SW480 (cell line): ENCODE results near the gene TACR2.

Experiments used
- DNase-seq: peaks from one replicate; pipeline ENCODE4 v3.0.0-alpha.2; 2016; ENCODE audit warnings: low spot score

The TACR2 gene

DNA sequence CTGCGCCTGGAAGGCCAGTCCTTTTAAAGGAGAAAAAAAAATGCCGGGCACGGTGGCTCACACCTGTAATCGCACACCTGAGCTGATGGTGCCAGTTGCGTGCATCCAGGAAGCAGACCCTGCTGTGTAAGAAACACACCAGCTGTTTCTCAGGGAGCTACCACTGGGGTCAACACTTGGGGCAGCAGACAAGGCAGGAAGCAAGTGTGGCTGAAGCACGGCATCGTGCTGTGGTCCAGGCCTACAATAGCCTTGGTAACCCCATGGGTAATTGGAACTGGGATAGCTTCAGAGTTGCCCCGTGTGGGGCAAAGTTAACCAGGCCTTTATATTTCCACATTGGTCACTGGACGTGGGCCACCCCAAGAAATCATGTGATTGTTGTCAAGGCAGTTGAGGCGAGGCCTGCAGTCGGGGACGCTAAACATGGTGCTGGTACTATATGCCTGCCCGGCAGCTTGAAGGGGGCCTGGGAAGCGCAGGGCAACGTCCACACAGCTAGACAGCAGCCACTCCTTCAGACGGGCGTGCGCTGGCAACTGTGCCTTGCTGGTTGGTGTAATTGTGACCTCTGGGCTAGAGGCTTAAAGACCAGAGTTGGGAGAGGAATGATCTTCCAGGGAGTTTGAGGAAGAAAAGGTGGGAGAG lies 2.5 kb upstream of the TACR2 start:
- no peak for DNase-seq

DNA sequence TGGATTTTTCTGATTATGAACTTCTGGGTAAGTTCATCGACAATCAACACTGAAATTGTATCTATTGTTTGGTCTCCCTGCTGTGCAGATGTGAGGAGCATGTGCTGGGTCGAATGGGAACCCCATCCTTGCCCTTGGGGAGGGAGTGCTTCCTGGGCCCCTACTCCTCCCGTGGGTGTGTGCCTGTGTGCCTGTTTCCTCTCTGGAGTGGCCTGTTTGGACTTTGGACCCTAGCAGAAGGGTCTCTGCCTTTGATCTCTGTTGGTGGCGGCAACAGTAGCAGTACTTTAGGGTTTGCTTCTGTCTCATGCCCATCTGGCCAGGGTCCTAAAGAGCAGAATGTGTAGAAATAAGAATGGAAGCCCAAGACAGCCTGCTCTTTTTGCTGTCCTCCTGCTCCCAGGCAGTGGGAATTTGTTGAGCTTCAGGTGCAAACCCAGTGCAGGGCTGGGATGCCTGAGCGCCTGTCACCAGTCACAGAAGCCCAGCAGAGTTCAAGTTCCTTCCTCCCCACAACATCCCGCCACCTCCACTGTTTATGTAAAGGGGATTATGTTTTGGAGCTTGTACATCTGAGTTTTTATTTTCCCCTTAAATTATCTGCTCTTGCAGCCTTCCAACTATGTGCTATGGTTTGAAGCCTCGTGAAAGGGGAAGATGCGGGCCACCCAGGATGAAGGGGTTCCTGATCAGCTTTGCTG lies 1.5 kb upstream of the TACR2 start:
- peak; percentile 89 for DNase-seq

DNA sequence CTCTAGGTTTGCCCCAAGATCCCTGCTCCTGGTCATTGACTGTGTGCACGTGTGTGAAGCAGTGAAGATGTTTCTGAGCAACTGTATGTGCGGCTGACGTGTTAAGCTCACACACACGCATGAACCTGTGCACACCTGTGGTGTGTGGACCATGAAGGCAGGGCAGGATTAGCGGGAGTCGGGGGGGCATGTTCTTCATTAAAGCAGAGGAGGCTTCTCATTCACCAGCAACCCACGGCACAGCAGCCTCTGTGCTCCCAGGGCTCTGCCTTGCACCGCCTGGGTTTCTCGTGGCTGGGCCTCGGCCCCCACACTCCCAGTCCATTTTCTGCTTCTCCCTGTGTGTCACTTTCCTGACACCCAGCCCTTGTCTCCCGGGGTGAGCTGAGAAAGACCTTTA lies 824 bp upstream of the TACR2 start:
- DNase-seq = peak; percentile 5

DNA sequence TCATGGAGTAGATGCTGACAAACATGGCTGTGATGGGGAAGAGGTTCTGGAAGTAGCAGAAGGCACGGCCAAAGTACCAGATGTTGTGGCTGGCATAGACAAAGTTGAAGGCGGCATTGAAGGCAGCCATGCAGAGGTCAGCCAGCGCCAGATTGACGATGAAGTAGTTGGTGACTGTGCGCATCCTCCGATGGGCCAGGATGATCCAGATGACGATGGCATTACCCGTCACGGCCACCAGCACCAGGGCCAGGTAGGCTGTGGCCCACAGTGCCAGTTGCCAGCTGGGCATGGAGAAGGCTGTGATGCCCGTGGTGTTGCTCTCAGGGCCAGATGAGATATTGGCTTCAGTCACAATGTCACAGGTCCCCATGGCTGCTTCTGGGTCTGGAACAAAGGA lies 767 bp downstream of the TACR2 start:
- DNase-seq = no peak

DNA sequence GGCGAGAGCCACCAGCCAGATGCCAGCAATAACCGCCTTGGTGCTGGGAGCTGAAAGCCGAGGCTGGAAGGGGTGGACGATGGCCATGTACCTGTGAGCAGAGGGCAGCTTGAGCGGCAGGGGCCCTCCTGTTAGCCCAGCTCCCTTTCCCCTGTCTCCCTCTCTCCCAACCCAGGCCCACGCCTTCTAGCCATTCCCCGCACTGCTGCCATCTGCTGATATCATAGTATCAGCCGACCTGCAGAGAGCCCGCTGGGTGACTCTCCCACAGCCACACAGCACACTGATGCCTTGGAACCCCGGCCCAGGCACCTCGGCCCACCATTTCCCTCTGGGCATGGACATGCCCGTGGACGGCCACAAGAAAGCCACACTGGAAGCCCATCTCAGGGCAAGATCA lies 1.7 kb downstream of the TACR2 start:
- DNase-seq = no peak

DNA sequence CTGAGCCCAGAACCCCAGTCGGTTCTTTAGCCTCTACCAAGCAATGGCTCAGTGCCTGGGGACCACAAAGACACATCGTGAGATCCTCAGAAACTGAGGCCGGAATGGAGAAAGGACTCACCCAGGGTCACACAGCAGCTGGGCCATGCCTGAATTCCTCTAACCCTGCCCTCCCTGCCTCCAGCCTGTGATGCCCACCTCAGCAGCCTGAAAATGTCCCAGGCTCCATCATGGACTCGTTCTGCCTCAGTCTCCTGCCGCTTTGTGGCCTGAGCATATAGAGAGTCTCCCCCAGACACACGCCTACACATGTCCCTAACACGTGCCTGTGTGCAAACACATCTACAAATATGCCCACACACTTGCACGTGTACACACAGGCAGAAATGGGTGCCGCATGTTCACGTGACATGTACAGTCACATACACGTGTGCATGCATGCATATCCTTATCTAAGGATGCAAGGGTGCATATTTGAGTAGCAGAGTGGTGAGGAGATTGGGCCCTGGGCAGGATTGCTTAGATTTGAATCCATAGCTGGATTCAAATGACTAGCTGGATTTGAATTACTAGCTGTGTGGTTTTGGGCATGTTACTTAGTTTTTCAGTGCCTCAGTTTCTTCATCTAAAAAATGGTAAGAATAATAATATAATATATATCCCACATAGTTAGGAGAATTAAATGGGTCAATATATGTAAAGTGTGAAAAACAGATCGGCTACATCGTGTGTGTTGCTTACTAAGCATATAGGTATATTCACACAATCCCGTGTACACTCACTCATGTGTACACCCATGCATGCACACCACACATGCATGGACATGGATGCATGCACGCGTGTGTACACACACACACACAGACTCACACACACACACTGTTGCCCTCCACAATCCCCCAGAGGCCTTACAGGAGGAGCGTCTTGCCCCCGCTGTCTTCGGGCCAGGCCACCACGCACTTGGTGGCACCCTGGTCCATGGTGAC lies 2.4 kb downstream of the TACR2 start:
- DNase-seq = no peak

DNA sequence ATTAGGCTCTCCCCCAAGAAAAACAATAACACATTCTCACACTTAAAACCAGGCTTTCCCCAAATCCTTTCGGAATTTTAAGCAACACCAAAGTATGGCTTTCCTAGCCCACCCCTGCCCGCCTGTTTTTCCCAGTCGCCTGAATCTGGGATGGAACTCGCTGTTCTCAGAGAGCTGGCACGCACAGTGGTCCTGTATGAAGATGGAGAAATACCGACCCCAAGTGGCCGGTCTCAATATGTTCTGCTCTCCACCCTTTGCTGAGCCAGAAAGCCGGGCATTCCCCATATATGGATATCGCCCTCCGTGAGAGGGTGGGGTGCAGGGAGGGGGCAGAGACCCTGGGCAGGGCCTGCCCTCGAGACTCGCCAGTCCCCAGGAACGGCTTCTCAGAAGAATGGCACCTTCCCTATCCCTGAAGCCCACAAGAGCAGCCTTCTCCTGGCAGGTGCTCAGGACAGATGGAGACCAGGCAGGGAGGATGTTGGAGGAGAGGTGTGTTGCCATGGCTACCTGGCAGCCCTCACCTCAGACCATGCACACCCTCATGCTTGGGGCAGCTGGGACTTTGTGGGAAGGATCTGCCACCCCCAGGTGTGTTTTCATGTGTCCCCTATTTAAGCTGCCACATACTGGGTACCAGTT lies 3.4 kb downstream of the TACR2 start:
- DNase-seq = peak; percentile 17

DNA sequence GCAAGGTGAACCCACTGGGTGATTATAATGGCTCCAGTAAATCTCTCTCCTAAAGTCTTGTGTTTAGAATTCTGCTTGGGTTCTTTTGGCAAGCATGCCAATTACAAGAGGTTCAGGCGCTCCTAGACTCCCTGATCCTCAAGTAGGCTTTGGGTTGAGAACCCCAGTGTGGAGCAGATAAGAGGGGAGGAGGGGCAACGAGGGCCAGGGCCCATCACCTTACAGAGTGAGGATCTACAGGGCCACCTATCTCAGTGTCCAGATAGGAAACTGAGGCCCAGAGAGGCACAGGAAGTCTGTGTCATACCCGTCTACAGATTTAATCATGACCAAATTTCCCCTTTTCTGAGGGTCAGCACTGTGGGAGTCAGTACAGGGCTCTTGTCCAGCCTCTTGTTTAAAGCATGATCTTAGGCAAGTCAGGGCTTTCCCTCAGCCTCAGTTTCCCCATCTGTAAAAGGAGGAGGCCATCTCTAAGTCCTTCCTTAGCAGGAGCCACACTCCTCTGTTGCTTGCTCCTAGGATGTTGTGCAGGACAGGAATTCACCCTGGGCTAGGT lies 4.4 kb downstream of the TACR2 start:
- no peak for DNase-seq

DNA sequence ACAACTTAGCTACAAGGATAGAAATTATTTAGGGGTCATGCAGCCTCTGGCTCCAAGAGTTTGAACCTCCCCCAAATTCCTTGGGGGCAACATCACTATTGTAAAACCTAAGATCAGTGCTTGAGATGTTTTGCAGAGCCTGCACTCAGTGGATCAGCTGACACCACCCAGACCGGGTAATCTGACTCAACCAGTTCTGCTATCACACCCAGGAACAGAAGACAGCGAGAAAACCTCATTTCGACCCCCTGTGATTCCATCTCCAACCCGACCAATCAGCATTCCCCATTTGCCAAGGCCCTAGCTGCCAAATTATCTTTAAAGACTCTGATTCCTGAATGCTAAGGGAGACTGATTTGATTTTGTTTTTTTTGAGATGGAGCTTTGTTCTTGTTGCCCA lies 5.2 kb downstream of the TACR2 start:
- no peak for DNase-seq

DNA sequence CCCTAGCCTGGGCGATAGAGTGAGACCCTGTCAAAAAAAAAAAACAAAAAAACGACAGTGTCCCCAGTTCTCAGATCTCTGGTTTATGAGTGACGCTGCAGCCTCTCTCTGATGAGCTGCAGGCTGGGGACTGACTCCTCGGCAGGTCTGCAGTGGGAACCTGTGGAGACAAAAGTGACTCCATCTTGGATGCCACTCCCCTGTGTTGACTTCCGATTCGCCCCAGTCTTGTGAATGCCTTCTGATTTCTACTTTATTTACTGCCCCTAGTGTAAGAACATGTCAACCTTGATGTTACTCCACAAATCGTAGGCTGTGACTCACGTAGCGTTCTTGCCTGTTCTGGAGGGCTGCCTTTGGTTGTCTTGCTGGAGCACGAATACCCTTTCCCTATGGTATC lies 6.2 kb downstream of the TACR2 start:
- no peak for DNase-seq

DNA sequence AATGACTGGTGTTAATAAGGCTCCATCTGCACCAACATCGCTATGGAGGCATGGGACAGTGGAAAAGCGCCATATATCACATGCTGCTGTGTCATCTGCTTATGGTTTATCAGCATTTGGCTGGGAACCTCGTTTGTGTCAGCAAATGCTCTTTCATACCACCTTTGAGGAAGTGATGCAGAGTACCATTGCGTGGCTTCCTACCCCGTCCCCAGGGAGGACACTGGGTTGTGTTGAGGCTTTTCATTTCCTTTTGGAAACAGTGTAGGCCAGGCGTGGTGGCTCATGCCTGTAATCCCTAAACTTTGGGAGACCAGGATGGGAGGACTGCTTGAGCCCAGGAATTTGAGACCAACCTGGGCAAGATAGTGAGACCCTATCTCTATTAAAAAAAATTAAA lies 6.8 kb downstream of the TACR2 start:
- DNase-seq = no peak

DNA sequence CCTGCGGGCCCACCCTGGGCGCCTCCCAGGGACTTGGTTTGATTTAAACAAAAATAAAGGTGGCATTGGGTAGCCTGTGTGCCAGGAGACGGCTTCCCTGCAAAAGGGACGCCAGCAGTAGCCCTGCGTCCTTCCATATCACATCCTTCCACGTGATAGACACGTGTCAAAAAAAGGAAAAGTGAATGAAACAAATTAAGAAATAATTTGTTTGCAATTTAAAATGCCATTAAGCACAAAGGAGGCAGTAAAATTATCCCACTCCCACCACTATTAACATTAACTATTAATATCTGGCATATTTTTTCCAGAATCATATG lies 7.6 kb downstream of the TACR2 start:
- DNase-seq = no peak

DNA sequence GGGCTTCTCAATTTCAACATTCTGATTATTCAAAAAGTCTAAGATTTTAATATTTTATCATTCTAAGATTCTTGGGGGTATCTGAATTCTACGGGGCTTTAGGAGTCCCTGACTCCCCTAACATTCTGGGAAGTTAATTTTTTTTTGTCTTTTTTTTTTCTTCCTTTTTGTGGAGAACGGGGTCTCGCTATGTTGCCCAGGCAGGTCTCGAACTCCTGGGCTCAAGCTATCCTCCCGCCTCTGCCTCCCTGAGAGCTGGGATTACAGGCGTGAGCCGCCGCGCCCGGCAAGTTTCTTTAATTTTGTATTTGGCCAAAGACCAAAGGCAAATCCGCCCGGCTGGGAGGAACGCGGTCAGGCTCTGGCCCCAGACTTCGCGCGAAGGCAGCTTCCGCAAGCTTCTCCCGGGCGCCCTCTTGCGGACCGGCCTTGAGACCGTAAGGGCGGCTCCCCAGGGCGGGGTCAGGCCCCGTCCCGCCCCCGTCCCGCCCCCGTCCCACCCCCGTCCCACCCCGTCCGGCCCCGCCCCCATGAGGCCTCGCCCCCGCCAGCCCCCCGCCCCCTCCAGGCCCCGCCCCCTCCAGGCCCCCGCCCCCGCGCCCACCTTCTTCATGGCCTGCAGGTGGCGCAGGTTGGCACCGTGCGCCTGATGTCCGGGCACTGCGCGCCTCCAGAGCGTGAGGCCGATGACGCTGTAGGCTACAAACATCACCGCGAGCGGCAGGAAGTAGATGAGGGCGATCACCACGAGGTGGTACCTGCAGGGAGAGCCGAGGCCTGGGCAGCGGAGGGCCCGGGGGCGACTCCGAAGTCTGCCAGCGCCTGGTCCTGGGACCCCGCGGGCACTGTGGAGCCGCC lies 8.2 kb downstream of the TACR2 start:
- peak; percentile 93 for DNase-seq

DNA sequence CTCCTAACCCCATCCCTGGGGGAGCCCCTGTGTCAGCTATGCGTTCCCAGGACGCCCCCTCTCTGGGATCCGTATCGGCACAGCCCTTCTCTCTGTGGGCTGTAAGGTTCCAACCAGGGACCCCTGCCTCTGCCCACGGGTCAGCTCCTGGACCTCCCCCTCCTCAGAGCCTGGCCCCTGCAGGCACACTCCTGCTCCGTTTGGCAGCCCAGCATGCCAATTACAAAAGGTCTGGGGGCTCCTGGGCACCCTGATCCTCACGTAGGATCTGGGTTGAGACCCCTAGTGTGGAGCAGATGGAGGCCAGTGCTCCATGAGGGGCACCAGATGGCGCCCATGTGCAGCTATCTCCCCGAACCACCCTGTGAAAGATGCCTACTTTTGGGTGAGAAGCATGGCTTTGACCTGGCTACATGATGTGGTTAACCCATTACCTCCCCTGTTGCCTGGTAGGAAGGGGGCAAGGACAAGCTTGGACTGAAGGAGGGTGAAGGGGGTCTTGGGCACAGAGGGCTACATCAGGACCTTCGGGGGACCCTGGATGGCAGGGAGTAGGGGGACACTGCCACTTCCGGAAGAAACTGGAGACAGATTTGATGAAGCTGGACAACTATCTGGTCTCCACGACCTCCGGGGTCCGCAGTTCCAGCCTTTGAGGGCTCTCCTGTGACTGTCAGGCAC lies 9.0 kb downstream of the TACR2 start:
- no peak for DNase-seq

DNA sequence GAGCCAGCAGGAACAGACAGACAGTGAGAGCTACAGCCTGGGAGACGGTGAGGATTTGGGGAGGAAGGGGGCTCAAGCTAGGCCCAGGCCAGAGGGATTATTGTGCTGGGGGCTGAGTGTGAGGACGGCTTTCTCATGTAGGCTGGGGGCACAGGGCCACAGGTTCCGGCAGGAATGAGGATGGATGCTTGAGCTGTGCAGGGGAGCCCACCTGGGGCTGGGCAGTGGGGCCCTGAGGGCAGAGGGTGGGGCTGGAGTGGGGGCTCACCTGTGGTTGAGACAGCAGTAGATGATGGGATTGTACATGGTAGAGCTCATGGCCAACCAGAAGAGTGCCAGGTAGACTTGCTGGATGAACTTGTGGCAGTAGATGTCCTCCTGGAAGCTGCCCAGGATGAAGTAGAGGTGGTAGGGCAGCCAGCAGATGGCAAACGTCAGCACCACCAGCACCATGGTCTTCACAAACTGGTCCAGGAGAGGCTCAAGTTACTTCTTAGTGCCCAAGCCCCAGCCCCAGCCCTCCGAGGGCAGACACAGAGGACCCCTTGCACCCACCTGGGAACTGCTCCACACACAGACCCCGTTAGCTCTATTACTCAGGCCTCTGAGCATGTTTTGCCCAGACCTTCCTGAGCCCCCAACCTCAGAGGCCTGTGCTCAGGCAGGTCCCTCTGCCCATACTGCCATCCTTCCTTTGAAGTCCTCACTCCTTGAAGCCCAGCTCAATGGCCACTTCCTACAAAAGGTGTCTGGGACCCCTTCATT lies 9.7 kb downstream of the TACR2 start:
- DNase-seq = no peak

DNA sequence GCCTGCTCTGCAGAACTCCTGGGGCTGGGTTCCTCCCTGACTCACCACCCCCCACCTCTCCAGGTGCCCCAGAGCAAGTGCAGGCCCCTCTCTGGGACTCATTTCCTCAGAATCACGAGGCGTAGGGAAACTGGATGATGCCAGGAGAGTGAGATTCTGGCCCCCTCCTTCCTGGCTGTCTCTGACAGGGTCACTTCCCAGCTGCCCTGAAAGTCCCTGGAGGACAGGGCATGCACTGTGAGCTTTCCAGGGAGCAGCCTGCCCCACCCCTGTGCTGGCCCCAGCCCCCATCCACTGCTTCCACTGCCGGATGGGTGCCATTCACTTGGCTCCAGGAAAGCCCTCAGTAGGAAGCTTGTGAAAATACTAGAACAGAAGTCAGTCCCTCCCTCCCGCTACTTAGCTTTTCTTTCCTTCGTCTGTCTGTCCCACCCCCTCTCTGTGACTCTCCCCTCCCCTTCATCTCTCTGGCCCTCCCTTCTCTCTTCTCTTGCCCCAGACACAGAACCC lies 10.4 kb downstream of the TACR2 start:
- no peak for DNase-seq

DNA sequence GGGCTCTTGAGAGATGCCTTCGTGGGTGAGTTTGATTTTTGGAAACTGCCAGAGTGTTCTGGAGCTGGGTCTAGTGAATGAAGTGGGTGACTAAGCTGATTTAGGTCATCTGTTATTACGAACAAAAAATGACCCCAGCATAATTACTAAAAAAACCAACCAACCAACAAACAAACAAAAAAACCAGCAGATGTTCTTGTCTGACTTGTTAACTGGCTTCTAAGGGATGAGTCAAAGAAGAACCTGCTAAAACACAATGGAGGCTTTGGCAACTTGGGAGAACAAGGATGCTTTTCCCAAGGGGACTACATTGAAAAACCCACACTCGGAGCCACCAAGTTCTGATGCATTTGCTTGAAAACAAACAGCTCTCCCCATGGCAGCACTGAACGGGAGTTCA lies 11.5 kb downstream of the TACR2 start:
- no peak for DNase-seq

DNA sequence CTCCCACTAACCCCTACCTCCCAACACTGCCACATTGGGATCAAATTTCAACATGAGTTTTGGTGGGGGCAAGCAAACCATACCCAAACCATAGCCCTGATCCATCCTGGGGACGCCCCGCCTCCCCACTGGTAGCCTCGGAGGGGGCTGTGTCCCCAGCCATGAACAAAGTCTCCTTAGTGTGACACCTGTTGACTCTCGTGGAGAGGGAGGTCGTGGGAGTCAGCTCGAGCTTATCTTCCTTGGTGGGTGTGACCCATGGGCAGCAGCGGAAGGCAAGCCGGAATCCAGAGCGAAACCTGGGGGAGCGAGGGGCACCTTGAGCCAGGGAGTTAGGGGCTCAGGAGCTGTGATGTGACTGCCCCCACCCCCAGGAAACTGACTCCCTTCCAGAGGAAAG lies 11.9 kb downstream of the TACR2 start:
- no peak for DNase-seq

DNA sequence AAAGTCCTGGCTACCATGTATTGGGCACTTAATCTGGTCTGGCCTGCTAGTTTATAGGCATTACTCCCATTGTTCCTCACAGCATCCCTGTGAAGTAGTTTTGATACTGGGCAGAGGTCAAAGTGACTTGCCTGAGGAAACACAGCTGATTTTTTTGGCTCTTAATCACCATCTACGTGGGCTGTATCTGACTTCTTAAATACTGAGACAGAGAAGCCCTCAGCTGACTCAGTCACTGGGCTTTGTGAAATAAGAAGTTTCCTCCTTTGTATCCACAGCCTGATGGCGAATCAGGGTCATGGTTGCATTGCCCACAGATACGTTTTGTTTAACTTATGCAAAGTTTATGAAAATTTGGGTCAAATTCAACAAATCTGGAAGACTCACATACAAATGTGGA lies 13.2 kb downstream of the TACR2 start:
- no peak for DNase-seq

DNA sequence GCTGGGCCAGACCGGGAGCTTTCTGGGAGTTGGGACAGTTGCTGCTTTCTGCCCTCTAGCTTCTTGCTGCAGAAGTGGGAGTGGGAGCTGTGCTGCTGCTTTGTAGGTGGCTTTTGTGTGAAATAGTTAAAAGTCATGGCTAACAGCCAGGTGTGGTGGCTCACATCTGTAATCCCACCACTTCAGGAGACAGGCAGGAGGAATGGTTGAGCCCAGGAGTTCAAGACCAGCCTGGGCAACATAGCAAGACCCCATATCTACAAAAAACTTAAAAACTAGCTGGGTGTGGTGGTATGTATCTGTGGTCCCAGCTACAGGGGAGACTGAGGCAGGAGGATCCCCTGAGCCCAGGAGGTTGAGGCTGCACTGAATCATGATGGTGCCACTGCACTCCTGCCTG lies 13.7 kb downstream of the TACR2 start:
- DNase-seq = no peak
